Esophagus (tissue), 2 donors: ENCODE data around the gene SLC34A1. TPM values are rescaled to one million over a fixed set of nuclear protein-coding genes. Genes with fewer than 3 reads are reported as not detected.

Experiments
- H3K27ac ChIP-seq, 2 donors: one replicate each; pipeline ENCODE4 v1.5.1; 2013; ENCODE audit warnings: low read depth in 2 of 2, mild to moderate bottlenecking in 2 of 2, inconsistent platforms in 1 of 2, low read length in 1 of 2, moderate library complexity in 1 of 2
- H3K27me3 ChIP-seq, 2 donors: one replicate each; pipeline ENCODE4 v1.6.1; 2013; ENCODE audit warnings: low read length in 2 of 2, control low read depth in 1 of 2, mild to moderate bottlenecking in 1 of 2; ENCODE audit not compliant: insufficient read depth in 2 of 2, control insufficient read depth in 1 of 2
- H3K36me3 ChIP-seq, 2 donors: one replicate each; pipeline ENCODE4 v1.6.1; 2013; ENCODE audit warnings: low read length in 1 of 2; ENCODE audit not compliant: control insufficient read depth in 2 of 2, insufficient read depth in 2 of 2
- H3K4me1 ChIP-seq, 2 donors: one replicate each; pipeline ENCODE4 v1.6.1; 2013; ENCODE audit warnings: low read length in 1 of 2; ENCODE audit not compliant: control insufficient read depth in 2 of 2, insufficient read depth in 2 of 2
- H3K4me3 ChIP-seq, 2 donors: one replicate each; pipeline ENCODE4 v1.5.1; 2013; ENCODE audit warnings: low read length in 2 of 2, mild to moderate bottlenecking in 2 of 2, low read depth in 1 of 2, moderate library complexity in 1 of 2
- H3K9me3 ChIP-seq, 2 donors: one replicate each; pipeline ENCODE4 v1.6.1; 2013; ENCODE audit warnings: mild to moderate bottlenecking in 2 of 2, low read depth in 1 of 2, low read length in 1 of 2, moderate library complexity in 1 of 2; ENCODE audit not compliant: control insufficient read depth in 2 of 2, insufficient read depth in 1 of 2
- WGBS, 2 donors: extraction: QIAGEN DNeasy Blood & Tissue Kit; methylation state at CpG; one replicate each; pipeline ENCODE4 v1.1.7; 2013; 5-methylcytosine and 5-hydroxymethylcytosine counted together
- polyA plus RNA-seq, 2 donors: library from polyadenylated mRNA; stranded (reverse); fragments of 200-250 nt; gene quantifications; one replicate each; pipeline ENCODE4 v1.2.3, GENCODE V29; 2013
- donor health status: healthy with polysubstance abuse.
- donor health status: Bipolar disorder and iron deficiency.

SLC34A1 gene
- polyA plus RNA-seq, 2 donors, result 0.13 to 0.49 TPM

- no peaks in the 10 kb centered on the region for H3K27me3 ChIP-seq
- H3K36me3 ChIP-seq, result peaks cover 9 to 30% of the 10 kb centered on the region in 2 donors
- no peaks in the 10 kb centered on the region for H3K9me3 ChIP-seq
- peaks cover 2 to 5% of the 10 kb centered on the region in 2 donors for H3K4me1 ChIP-seq
- 78 to 85% methylated on average over 23 to 26 of the region's 26 CpGs for WGBS, 2 donors
- no peak overlapping the region for H3K27ac ChIP-seq
- H3K4me3 ChIP-seq, result no peak overlapping the region
Observed at GRCh38 chr5:177440990-177441780, 57.0 kb downstream of the SLC34A1 start.

GRCh38 chr5:177442066-177442826 is 58.0 kb downstream of the SLC34A1 start:
- Histone ChIP-seq H3K4me1 (peaks cover 2 to 10% of the 10 kb centered on the region in 2 donors), H3K4me3 (no peak overlapping the region), H3K9me3 (no peaks in the 10 kb centered on the region), H3K27me3 (no peaks in the 10 kb centered on the region), H3K36me3 (peaks cover 9 to 29% of the 10 kb centered on the region in 2 donors), H3K27ac (no peak overlapping the region)
- 78 to 83% methylated on average over 20 of the region's 20 CpGs for WGBS, 2 donors

GRCh38 chr5:177443144-177443983 is 59.1 kb downstream of the SLC34A1 start:
- Histone ChIP-seq H3K9me3 (no peaks in the 10 kb centered on the region), H3K27me3 (no peaks in the 10 kb centered on the region), H3K36me3 (peaks cover 9 to 21% of the 10 kb centered on the region in 2 donors), H3K4me1 (peaks cover 2 to 17% of the 10 kb centered on the region in 2 donors), H3K27ac (peak overlapping the region in 1 of 2 donors; percentile 36), H3K4me3 (no peak overlapping the region)
- WGBS, 2 donors, result 58 to 67% methylated on average over 15 of the region's 15 CpGs

- WGBS, 2 donors, result 48 to 55% methylated on average over 7 of the region's 7 CpGs
- Histone ChIP-seq H3K27ac (no peak overlapping the region), H3K27me3 (no peaks in the 10 kb centered on the region), H3K4me1 (peaks cover 3 to 19% of the 10 kb centered on the region in 2 donors), H3K9me3 (no peaks in the 10 kb centered on the region), H3K4me3 (no peak overlapping the region), H3K36me3 (peaks cover 5 to 16% of the 10 kb centered on the region in 2 donors)
Observed at GRCh38 chr5:177444106-177445051, 60.1 kb downstream of the SLC34A1 start.

GRCh38 chr5:177445052-177445916 is 61.0 kb downstream of the SLC34A1 start:
- no peaks in the 10 kb centered on the region for H3K9me3 ChIP-seq
- no peak overlapping the region for H3K27ac ChIP-seq
- peaks cover 3 to 15% of the 10 kb centered on the region in 2 donors for H3K36me3 ChIP-seq
- 48 to 52% methylated on average over 10 of the region's 10 CpGs for WGBS, 2 donors
- peaks cover 6 to 26% of the 10 kb centered on the region in 2 donors for H3K4me1 ChIP-seq
- no peaks in the 10 kb centered on the region for H3K27me3 ChIP-seq
- H3K4me3 ChIP-seq, result no peak overlapping the region

GRCh38 chr5:177445917-177446199 is 61.6 kb downstream of the SLC34A1 start:
- Histone ChIP-seq H3K27me3 (no peaks in the 10 kb centered on the region), H3K36me3 (peaks cover 0 to 10% of the 10 kb centered on the region in 2 donors), H3K4me1 (peaks cover 6 to 26% of the 10 kb centered on the region in 2 donors), H3K27ac (no peak overlapping the region), H3K4me3 (peak overlapping the region in 1 of 2 donors; percentile 56), H3K9me3 (no peaks in the 10 kb centered on the region)
- WGBS, 2 donors, result 4 to 5% methylated on average over 8 of the region's 8 CpGs

GRCh38 chr5:177446200-177447065 is 62.2 kb downstream of the SLC34A1 start, which contains the start of gene PRR7:
PRR7 (plus strand) TSS chr5:177446814; CDS start chr5:177455068, 8,254 bp downstream.
- peak within 1 kb of the TSS in 1 of 2 donors; percentile 23 for H3K27ac ChIP-seq
- peak within 1 kb of the TSS; percentile 56 to 67 for H3K4me3 ChIP-seq
- WGBS, 2 donors, result 0 to 1% methylated on average over 47 to 89 of the region's 89 CpGs
- H3K27me3 ChIP-seq, result no peaks in the 10 kb centered on the region
- peaks cover 6 to 26% of the 10 kb centered on the region in 2 donors for H3K4me1 ChIP-seq
- no peaks in the 10 kb centered on the region for H3K9me3 ChIP-seq
- peaks cover 0 to 4% of the 10 kb centered on the region in 2 donors for H3K36me3 ChIP-seq
